PFSK-1 (cell line): ENCODE results near the gene CSF3.

Experiments used
- FOXP2 ChIP-seq: optimal IDR thresholded peaks from 2 replicates; pipeline ENCODE3; 2011; ENCODE audit warnings: borderline replicate concordance, control low read depth, inconsistent platforms; ENCODE audit not compliant: insufficient read depth; ENCODE audit errors: extremely low read length, extremely low read depth
- POLR2AphosphoS5 ChIP-seq: IDR thresholded peaks from 2 replicates; pipeline ENCODE4 v1.6.1; 2012; ENCODE audit warnings: low read depth, mild to moderate bottlenecking, control low read depth, low read length, moderate library complexity
- SIN3A ChIP-seq: IDR thresholded peaks from 2 replicates; pipeline ENCODE4 v1.6.1; 2012; ENCODE audit warnings: mild to moderate bottlenecking, low read length, moderate library complexity, borderline replicate concordance; ENCODE audit not compliant: insufficient read depth
- TAF1 ChIP-seq: IDR thresholded peaks from 2 replicates; pipeline ENCODE4 v1.6.1; 2012; ENCODE audit warnings: low read length, control low read depth, borderline replicate concordance; ENCODE audit not compliant: insufficient read depth
- TF ChIP-seq, protein P1 (sequence below), 2 experiments: IDR thresholded peaks; 2 replicates each; pipeline versions ENCODE4 v1.6.1 to v1.8.0; 2011 to 2012; ENCODE audit warnings: low read depth in 2 of 2, low read length in 2 of 2, control low read depth in 1 of 2, inconsistent platforms in 1 of 2, mild to moderate bottlenecking in 1 of 2, moderate library complexity in 1 of 2; ENCODE audit not compliant: insufficient read depth in 1 of 2

Gene CSF3

DNA sequence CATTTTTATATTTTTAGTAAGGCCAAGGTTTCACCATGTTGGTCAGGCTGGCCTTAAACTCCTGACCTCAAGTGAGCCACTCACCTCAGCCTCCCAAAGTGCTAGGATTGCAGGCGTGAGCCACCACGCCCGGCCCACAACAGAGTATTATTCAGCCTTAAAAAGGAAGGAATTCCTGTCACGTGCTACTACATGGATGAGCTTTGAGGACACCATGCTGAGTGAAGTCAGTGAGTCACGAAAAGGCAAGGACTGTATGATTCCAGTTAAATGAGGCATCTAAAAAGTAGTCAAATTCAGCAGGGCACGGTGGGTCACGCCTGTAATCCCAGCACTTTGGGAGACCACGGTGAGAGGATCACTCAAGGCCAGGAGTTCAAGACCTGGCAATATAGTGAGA, 9.7 kb downstream of the CSF3 start:
- TF ChIP-seq, protein P1, sequence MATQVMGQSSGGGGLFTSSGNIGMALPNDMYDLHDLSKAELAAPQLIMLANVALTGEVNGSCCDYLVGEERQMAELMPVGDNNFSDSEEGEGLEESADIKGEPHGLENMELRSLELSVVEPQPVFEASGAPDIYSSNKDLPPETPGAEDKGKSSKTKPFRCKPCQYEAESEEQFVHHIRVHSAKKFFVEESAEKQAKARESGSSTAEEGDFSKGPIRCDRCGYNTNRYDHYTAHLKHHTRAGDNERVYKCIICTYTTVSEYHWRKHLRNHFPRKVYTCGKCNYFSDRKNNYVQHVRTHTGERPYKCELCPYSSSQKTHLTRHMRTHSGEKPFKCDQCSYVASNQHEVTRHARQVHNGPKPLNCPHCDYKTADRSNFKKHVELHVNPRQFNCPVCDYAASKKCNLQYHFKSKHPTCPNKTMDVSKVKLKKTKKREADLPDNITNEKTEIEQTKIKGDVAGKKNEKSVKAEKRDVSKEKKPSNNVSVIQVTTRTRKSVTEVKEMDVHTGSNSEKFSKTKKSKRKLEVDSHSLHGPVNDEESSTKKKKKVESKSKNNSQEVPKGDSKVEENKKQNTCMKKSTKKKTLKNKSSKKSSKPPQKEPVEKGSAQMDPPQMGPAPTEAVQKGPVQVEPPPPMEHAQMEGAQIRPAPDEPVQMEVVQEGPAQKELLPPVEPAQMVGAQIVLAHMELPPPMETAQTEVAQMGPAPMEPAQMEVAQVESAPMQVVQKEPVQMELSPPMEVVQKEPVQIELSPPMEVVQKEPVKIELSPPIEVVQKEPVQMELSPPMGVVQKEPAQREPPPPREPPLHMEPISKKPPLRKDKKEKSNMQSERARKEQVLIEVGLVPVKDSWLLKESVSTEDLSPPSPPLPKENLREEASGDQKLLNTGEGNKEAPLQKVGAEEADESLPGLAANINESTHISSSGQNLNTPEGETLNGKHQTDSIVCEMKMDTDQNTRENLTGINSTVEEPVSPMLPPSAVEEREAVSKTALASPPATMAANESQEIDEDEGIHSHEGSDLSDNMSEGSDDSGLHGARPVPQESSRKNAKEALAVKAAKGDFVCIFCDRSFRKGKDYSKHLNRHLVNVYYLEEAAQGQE (IDR thresholded peaks at IDR 0.05; ENCODE audit: insufficient read depth in 1 of 2, low read depth in 2 of 2, low read length in 2 of 2) = no peak
- TF ChIP-seq FOXP2 (no peak), SIN3A (no peak), POLR2AphosphoS5 (no peak), TAF1 (no peak)

DNA sequence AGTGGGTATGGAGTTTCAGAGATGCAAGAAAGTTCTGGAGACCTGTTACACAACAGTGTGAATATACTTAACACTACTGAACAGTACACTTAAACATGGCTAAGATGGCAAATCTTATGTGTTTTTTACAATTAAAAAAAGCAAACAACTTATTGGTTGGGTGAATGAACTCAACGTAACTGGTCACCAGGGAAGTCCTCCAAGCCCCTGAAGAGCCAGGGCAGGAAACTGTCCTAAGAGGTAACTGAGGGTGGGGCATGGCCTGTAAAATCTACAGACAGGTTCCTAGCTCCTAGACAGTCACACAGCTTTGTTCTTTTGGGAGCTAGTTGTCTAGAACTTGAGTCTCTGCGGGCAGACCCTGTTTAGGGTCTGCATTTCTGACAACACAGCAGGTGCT, 10.3 kb downstream of the CSF3 start:
- no peak for TF ChIP-seq POLR2AphosphoS5
- TF ChIP-seq, protein P1 (IDR thresholded peaks at IDR 0.05; ENCODE audit: insufficient read depth in 1 of 2, low read depth in 2 of 2, low read length in 2 of 2) = no peak
- TF ChIP-seq FOXP2 = no peak
- TF ChIP-seq SIN3A = no peak
- no peak for TF ChIP-seq TAF1

DNA sequence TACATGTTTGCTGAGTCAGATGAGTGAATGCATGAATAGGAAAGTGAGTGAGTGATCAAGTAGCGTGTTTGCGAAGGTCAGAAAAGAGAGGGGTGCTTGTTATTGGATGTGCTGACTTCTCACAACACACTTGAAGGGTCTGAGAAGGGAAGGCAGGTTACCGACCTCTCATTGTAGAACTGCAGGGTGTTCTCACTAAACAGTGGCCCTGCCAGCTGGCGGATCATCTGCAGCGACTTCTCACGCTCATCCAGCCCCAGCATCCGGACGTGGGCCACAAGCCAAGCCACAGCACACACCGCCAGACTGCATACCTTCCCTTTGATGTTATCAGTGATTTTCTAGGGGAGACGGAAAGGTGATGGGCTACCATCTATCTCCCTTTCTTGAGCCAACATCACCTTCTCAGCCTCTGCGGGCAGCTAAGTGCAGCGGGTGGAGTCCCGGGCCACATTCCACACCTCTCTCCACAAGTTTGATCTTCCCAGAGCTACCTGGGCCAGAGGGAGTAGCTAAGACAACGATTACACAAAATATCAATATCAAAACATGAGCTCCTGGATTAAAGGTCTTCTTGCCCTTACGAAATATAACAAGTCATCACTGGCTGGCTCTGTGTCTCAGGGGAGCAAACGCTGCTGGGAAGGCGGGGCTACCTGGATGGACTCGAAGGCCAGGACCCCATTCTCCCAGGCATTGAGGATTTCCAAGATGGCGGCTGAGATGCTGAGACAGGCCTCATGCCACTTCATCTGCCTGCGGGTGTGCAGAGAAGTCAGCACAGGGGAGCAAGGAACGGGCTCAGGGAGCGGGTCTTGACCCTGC, 11.0 kb downstream of the CSF3 start:
- TF ChIP-seq FOXP2 (no peak), SIN3A (no peak), TAF1 (no peak), POLR2AphosphoS5 (no peak)
- TF ChIP-seq, protein P1 (IDR thresholded peaks at IDR 0.05; ENCODE audit: insufficient read depth in 1 of 2, low read depth in 2 of 2, low read length in 2 of 2) = no peak

DNA sequence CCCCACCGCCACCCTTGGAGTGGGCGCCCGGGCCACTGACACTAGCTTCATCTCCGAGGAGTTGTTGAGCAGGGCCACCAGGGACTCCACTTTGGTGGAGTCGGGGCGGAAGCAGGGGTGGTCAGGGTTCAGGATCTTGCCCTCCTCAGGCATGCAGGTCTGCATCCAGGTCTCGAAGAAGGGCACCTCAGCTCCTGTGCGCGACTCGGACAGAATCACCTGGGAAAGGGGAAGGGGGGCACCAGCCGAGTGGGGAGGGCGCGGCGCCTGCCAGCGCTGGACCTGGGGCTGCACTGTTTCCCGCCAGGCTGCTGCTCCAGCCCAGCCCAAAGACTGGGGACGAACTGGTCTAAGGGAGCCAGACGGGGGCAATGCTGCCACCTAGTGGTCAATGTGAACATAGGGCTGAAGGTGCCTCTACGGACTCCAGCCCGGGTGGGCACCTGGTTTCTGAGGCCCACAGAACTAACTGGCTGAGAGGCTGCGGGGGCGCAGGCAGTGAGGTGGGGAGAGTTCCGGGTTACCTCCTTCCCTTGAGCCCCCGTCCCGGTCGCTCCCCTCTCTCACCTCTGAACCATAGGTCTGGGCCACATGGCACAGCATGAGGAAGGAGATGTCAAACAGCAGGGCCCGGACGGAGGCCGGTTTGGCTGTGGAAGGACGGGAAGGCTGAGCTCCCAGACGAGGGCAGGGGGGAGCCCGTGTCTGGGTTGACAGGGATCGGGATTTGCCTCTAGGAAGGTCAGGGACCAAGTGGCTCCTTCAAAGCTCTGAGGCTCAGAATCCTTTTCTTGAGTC, 11.8 kb downstream of the CSF3 start:
- TF ChIP-seq FOXP2 (peak; percentile 48), SIN3A (no peak)

DNA sequence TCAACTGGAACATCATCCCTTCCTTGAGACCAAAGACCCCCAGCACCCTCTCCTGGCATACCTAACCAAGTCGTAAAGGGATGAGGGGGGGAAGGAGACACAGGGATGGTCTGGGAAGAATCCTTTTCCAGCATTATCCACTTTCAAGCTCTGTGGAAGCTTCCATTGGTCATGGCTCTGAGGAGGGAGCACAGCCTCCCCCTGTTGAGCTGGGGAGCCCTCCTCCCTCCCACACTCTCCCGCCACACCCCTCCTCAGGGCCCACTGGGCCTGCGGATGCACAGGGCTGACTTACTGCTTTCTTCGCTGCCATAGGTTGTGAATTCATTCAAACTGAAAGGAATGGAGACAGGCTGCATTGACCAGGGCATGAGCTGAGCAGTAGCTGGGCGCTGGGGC, 12.4 kb downstream of the CSF3 start:
- no peak for TF ChIP-seq TAF1
- TF ChIP-seq, protein P1 (IDR thresholded peaks at IDR 0.05; ENCODE audit: insufficient read depth in 1 of 2, low read depth in 2 of 2, low read length in 2 of 2) = no peak
- TF ChIP-seq SIN3A = no peak
